ENCODE data around the gene LRRC45.
"Not testable (repeated sequence)": the region's sequence is repeated elsewhere in the genome, so short reads cannot be mapped to it uniquely, and the experiment has no call there.

The LRRC45 gene

DNA sequence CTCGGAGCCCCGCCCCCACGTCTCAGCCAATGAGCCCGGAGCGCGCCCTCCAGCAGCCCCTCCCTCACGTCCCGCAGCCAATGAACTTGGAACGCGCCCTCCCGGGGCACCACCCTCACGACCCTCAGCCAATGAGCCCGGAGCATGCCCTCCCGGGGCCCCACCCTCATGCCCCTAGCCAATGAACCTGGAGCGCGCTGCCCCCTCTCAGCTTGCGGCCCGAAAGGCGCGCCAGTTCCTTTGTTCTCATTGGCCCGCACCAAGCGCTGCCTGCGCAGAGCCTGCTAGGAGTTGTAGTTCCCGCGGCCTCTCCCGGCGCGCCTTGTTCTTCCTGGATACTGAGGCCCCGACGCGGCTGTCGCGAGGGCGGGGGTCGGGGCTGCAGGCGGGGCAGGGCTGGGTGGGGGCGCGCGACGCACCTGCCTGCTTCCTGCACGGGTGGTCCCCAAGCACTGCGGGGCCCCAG is at the start of gene LRRC45:
LRRC45 (plus strand) TSS at position 325 of the 466 bp plus-strand sequence. CDS start 339 bp downstream, outside the sequence.
- DNase-seq (ENCODE audit: low read depth): peak; percentile 100

- DNase-seq (ENCODE audit: low read depth): no peak
Measured at GRCh38 chr17:81973432-81973831, 49.7 kb upstream of the LRRC45 start.

DNA sequence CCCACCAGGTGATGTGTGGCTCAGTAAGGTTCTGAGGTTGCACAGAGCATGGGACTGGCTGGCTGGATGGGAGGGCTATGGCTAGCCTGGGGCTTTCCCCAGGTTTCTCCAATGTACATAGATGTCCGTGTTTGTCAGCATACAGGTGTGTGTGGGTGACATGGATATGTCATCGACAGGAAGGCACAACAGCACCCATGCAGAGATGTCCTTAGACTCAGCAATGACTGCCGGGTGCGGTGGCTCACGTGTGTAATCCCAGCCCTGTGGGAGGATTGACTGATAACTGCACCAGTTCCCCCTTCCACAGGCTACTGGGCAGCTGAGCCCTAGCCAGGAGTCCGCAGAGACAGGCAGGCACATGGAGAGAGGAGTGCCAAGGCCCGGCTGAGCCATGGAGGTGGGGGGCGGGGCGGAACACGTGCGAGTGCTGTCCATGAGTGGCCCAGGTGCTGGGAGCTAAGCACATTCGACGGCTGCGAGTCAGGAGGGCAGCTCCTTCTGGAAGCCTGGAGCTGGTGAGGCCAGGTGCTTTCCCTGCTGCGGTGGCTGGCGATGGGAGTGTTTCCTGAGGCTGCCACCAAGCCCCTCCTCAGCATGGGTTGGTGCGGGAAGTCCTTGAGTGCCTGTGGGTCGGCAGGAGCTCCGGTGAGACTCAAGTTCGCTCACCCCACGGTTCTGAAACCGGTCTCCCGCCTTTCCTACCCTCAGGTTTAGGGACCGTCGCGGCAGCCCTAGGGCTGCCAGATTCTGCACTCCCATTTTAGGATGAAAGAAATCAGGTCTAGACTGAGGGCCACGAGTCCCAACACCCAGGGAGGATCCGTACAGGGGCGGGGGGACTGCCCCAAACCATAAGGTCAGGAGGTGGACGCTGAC is 46.5 kb upstream of the LRRC45 start:
- DNase-seq (ENCODE audit: low read depth): no peak

GRCh38 chr17:81977211-81977808 is 45.8 kb upstream of the LRRC45 start, which contains the start of gene ASPSCR1:
ASPSCR1 (plus strand) TSS chr17:81977629; CDS start chr17:81977647, 18 bp downstream.
- DNase-seq (ENCODE audit: low read depth): peak; percentile 86

DNA sequence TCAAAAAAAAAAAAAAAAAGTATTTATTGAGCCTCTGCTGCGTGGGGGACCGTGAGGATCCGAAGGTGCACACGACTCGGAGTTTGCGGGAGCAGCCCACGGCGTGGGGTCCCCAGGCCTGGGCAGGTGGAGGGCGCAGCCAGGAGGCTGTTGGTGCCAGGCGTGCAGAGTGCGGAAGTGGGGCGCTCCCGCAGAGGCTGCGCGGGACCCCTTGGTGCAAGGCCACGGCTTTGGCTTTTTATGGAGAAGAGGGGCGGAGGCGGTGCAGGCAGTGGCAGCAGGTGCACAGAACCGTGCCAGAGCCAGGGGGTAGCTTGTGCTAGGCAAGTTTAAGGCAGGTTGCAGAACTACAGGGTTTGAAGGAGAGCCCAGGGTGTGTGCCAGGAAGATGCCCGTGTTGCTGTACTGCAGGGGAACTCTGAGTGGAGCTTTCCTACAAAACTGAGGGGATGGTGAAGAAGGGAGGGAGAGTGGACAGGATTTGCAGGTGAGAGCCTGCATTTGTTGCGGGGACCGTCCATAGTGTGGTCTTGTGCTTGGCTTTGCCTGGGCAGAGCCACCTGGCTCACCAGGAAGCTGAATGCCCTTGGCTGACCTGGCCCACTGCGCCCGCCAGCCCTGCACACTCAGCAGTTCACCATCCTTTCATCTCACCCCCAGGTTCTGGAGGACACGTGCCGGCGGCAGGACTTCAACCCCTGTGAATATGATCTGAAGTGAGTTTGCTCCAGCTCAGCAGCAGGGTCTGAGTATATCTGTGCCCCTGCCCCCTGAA is 44.4 kb upstream of the LRRC45 start:
- no peak for DNase-seq (ENCODE audit: low read depth)

GRCh38 chr17:81980122-81980521 is 43.0 kb upstream of the LRRC45 start:
- no peak for DNase-seq (ENCODE audit: low read depth)

- no peak for DNase-seq (ENCODE audit: low read depth)
Measured at GRCh38 chr17:81980707-81981343, 42.3 kb upstream of the LRRC45 start.

DNA sequence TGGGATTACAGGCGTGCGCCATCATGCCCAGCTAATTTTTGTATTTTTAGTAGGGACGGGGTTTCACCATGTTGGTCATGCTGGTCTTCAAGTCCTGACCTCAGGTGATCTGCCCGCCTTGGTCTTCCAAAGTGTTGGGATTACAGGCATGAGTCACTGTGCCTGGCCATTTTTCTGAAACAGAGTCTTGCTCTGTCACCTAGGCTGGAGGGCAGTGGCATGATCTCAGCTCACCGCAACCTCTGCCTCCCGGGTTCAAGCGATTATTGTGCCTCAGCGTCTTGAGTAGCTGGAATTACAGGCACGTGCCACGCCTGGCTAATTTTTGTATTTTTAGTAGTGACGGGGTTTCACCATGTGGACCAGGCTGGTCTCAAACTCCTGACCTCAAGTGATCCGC is 41.6 kb upstream of the LRRC45 start:
- not testable (repeated sequence) for DNase-seq (ENCODE audit: low read depth)

GRCh38 chr17:81983011-81983638 is 40.0 kb upstream of the LRRC45 start:
- no peak for DNase-seq (ENCODE audit: low read depth)

DNA sequence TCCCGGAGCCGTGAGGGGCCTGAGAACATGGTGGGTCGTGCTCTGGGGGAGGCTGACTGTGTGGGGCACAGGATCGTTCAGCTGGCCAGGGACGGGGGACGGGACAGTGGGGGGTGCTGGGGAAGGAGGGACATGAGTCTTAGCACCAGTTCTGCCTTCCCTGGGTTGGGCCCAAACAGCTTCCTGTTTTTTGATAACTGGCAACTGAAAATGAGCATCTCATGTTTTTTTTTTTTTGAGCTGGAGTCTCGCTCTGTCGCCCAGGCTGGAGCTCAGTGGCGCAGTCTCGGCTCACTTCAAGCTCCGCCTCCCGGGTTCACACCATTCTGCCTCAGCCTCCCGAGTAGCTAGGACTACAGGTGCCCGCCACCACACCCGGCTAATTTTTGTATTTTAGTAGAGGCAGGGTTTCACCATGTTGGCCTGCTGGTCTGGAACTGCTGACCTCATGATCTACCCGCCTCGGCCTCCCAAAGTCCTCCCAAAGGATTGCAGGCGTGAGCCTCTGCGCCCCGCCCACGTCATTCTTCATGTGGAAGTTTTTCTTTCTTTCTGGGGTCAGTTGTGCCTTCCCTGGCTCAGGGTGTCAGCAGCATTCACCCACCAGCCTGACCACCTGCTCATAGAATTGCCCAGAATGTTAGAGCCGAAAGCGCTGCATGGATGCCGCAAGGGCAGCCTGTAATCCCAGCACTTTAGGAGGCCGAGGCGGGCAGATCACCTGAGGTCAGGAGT is 39.3 kb upstream of the LRRC45 start:
- DNase-seq (ENCODE audit: low read depth): no peak

DNA sequence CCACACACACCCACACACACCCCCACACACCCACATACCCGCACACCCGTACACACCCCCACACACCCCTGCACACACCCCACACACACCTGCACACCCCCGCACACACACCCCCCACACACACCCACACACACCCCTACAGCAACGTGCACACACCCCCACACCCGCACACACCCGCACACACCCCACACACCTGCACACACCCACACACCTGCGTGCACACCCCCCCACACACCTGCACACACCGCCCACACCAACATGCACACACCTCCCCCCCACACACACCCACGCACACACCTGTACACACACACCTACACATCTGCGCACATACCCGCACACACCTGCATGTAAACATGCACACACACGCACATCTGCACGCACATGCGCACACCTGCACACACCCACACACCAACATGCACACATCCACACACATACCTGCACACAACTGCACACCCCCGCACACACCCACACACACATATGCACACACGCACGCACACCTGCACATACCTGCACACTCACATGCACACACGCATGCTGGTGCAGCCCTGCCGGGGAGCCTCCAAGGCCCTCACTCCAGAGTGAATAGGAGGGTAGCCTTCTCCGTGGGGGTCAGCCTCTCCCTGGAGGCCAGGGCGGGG is 38.2 kb upstream of the LRRC45 start:
- no peak for DNase-seq (ENCODE audit: low read depth)

- no peak for DNase-seq (ENCODE audit: low read depth)
Measured at GRCh38 chr17:81986606-81987005, 36.5 kb upstream of the LRRC45 start.

GRCh38 chr17:81987161-81987770 is 35.8 kb upstream of the LRRC45 start:
- no peak for DNase-seq (ENCODE audit: low read depth)

DNA sequence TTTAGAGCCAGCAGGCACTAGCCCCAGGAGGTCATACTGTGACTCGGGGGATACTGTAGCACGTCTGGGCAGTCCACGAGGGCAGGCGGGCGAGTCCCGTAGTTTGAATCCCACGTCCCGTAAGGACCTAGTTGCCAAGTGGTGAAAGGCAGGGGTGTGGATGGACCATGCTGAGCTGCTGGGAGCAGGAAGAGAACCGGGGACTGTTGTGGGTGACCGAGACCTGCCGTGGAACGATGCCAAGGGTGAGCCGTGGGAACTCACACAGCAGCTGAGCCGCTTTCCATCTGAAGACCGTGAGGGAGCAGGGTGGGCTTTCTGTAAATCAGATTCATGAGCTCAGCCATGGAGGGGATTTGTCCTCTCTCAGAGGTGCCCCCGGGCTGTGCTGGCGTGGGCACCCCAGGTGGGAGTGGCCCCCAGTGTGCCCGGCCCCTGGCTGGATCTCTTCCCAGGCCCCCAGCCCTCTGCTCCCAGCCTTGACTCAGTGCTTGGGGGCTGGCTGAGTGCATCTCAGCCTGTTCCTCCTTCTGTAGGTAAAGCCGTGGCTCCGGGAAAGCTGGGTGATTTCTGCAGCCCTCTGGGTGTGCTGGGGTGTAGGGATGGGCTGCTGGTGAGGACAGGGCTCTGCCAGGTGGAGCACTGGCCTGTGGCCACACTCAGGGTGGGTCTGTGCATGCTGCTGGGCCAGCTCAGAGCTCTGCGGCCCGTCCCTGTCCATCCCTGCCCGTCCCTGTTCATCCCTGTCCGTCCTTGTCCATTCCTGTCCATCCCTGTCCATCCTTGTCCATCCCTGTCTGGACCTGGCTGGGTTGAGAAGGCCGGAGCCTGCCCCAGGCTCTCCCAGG is 32.0 kb upstream of the LRRC45 start:
- no peak for DNase-seq (ENCODE audit: low read depth)

DNA sequence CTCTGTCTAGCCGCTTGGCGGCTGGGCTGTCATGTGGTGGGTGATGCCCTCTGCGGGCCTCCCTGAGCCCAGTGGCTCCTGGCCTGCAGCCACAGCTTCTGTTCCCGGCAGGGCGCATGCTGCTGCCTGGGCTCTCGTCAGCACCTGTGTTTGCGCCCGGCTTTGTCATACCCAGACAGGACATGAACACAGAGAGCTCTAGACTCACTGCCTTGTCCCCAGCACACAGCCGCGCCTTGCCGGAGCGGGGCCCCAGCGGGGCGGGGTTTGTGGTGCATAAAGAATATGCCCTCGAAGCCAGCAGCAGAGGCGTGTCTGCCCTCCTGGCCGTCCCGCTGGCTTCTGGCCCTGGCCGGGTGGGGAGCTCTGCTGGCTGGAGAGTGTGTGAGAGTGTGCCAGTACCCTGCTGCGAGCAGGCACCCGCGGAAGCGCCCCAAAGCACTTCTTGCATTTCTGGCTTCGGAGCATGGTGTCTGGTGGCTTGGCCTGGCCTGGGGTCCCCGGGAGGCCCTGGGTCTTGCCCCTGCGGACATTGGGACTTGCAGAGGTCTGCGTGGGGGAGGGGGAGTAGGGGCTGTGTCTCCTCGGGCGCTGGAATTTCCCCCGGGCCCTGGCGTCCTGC is 31.3 kb upstream of the LRRC45 start:
- DNase-seq (ENCODE audit: low read depth): no peak

DNA sequence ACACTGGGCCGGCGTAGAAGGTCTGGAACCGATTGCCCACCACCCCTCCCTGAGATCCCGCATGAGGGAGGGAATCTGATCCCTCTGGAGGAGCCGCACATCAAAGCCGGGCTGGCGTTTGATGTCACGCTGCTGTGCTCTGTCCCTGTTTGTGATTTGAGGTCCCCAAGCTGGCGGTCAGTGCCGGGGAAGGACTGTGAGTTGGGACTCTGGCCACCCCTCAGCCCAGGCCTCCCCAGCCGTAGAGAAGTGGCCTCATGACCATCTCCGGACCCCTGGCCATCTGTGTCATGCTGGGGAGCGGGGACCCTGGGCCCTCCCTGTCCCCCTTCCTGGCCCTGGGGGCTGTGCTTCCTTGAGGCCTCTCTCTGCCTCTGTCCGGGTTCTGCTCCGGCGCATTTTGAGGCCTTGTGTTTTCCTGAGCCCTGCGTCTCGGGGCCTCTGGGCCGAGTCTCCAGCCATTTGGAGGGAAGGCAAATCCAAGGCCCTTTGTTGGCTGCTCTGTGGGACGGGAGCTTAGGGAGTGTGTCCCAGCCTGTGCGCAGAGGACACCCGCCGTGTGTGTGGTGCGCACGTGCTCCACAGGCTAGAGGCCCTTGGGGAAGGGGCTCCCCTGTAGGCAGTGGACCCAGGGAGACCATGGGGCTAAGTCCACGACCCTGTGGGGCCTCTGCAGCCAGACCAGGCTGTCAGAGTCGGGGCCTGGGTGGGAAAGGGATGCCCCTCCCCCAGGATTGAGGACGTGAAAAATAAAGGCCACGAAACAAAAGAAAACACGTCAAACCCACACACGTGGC is 30.6 kb upstream of the LRRC45 start:
- DNase-seq (ENCODE audit: low read depth): no peak

DNA sequence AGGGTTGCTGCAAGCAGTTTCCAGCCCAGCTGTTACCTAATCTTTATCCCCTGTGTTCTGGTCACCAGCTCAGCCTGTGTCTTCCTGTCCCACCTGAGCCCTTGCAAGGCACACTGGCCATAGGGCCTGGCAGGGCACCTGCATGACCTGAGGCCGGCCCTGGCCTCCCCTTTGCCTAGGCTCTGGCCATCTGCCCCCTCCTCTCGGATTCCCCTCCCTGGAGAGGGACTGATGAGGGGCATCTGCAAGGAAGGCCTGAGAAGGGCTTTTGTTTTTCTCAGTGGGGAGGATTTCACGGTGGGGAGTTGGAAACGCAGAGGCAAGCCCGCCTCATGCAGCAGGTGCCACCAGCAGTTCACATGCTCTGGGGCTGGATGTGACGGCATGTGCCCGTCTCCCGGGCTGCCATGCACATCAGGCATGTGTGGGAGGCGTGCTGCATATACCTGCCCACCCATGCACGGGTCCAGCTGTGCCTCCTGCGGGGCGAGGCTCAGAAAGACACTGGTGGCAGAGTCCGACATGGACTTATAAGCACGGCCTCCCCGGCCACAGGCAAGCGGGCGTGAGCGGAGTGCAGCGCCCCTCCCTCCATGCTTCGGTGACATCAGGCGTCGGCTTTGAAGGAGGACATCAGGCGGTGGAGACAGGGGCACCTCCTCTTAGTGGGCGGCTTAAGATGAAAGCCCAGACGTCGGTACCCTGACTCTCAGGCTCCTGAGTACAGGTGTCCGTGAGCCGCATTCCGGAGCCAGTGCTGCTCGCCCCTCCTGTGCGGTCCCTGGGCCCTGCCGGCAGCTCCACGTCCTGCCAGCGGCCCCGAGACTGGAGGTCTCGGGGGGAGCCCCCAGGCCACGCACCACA is 29.1 kb upstream of the LRRC45 start:
- DNase-seq (ENCODE audit: low read depth): no peak
